Breast epithelium (tissue), 3 donors: Measurements from ENCODE around the gene ULBP2.

ENCODE experiments used
- POLR2AphosphoS5 ChIP-seq, 3 donors: sonication (generic); formaldehyde crosslinking; IDR thresholded peaks; one replicate each; pipeline ENCODE4 v1.6.1; 2017; ENCODE audit warnings: antibody characterized with exemption in 3 of 3
- TF ChIP-seq, protein P1 (sequence below), 3 donors: fragments of 450-650 bp; IDR thresholded peaks; one replicate each; pipeline ENCODE4 v1.5.1; 2016 to 2017; ENCODE audit warnings: antibody characterized with exemption in 3 of 3, mild to moderate bottlenecking in 3 of 3, moderate library complexity in 3 of 3

GRCh38 chr6:149934249-149935156 lies 7.3 kb upstream of the ULBP2 start:
- TF ChIP-seq, protein P1, sequence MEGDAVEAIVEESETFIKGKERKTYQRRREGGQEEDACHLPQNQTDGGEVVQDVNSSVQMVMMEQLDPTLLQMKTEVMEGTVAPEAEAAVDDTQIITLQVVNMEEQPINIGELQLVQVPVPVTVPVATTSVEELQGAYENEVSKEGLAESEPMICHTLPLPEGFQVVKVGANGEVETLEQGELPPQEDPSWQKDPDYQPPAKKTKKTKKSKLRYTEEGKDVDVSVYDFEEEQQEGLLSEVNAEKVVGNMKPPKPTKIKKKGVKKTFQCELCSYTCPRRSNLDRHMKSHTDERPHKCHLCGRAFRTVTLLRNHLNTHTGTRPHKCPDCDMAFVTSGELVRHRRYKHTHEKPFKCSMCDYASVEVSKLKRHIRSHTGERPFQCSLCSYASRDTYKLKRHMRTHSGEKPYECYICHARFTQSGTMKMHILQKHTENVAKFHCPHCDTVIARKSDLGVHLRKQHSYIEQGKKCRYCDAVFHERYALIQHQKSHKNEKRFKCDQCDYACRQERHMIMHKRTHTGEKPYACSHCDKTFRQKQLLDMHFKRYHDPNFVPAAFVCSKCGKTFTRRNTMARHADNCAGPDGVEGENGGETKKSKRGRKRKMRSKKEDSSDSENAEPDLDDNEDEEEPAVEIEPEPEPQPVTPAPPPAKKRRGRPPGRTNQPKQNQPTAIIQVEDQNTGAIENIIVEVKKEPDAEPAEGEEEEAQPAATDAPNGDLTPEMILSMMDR (IDR thresholded peaks at IDR 0.05), result peak; percentile 76 to 86 (median 82)
- TF ChIP-seq POLR2AphosphoS5 (IDR thresholded peaks at IDR 0.05), result peak in 1 of 3 donors; percentile 12
